IMR-90 (cell line): ENCODE measurements around the gene CD151. TPM values are rescaled to one million over a fixed set of nuclear protein-coding genes. Genes with fewer than 3 reads are reported as not detected.

Experiments used
- ATAC-seq: fragments of 200-7000 bp; cut with Tn5 transposase; 2 replicates; pipeline ENCODE4 v1.9.1; 2020; ENCODE audit warnings: low read depth, mild to moderate bottlenecking, moderate library complexity
- BruUV-seq: library from RNA; stranded (reverse); fragments of 400-500 nt; replicated peaks from 2 replicates; lab custom pipeline; 2021; lab: Mats Ljungman, UMichigan
- CTCF ChIA-PET: fragments of 300-600 bp; formaldehyde crosslinking; extraction: SDS; loops from one replicate; lab custom pipeline; 2021; ENCODE audit warnings: antibody characterized with exemption; lab: Yijun Ruan, JAX
- POLR2A ChIA-PET: fragments of 300-600 bp; sonication (Branson Sonifier 250); formaldehyde crosslinking; loops from one replicate; lab custom pipeline; 2022; ENCODE audit warnings: antibody characterized with exemption; ENCODE audit not compliant: unreplicated experiment; lab: Charles Lee
- DNase-seq: peaks from one replicate; pipeline ENCODE4 v3.0.0; 2013
- H2AFZ ChIP-seq: replicated peaks from 2 replicates; pipeline ENCODE3; 2013; ENCODE audit warnings: low read length, mild to moderate bottlenecking; ENCODE audit not compliant: poor library complexity
- H2AK5ac ChIP-seq: 2 replicates; pipeline ENCODE4 v1.6.1; 2013; ENCODE audit warnings: low read depth, low read length, inconsistent platforms
- H2AK9ac ChIP-seq: replicated peaks from 2 replicates; pipeline ENCODE3; 2013; ENCODE audit warnings: mild to moderate bottlenecking, low read depth, low read length, moderate library complexity; ENCODE audit not compliant: poor library complexity
- H2BK120ac ChIP-seq: 2 replicates; pipeline ENCODE4 v1.6.1; 2013; ENCODE audit warnings: low read depth, low read length, inconsistent platforms
- H2BK15ac ChIP-seq: 3 replicates; pipeline ENCODE4 v1.6.1; 2013; ENCODE audit warnings: low read depth, low read length, inconsistent platforms
- H2BK20ac ChIP-seq: 2 replicates; pipeline ENCODE4 v1.6.1; 2013; ENCODE audit warnings: low read depth, mild to moderate bottlenecking, inconsistent platforms, low read length, moderate library complexity
- H2BK5ac ChIP-seq: 2 replicates; pipeline ENCODE4 v1.6.1; 2013; ENCODE audit warnings: mild to moderate bottlenecking, low read depth, low read length, inconsistent platforms; ENCODE audit not compliant: poor library complexity, severe bottlenecking
- H3K14ac ChIP-seq: replicated peaks from 2 replicates; pipeline ENCODE4 v1.6.1; 2013; ENCODE audit warnings: low read depth, low read length, inconsistent platforms
- H3K18ac ChIP-seq: 2 replicates; pipeline ENCODE4 v1.6.1; 2013; ENCODE audit warnings: low read depth, low read length, control low read depth
- H3K23ac ChIP-seq: 2 replicates; pipeline ENCODE4 v1.6.1; 2013; ENCODE audit warnings: low read depth, low read length, inconsistent platforms
- H3K27ac ChIP-seq: 2 replicates; pipeline ENCODE4 v1.5.1; 2013; ENCODE audit warnings: mild to moderate bottlenecking, control low read depth, low read length; ENCODE audit not compliant: insufficient read depth
- H3K27me3 ChIP-seq: 2 replicates; pipeline ENCODE4 v1.6.1; 2013; ENCODE audit warnings: low read length; ENCODE audit not compliant: control insufficient read depth, insufficient read depth
- H3K36me3 ChIP-seq: 2 replicates; pipeline ENCODE4 v1.6.1; 2013; ENCODE audit warnings: low read length, mixed read lengths; ENCODE audit not compliant: control insufficient read depth, insufficient read depth
- H3K4ac ChIP-seq: 2 replicates; pipeline ENCODE4 v1.6.1; 2013; ENCODE audit warnings: low read depth, low read length, inconsistent platforms
- H3K4me1 ChIP-seq: 2 replicates; pipeline ENCODE4 v1.6.1; 2013; ENCODE audit warnings: low read length, mixed read lengths; ENCODE audit not compliant: control insufficient read depth, insufficient read depth
- H3K4me2 ChIP-seq: 2 replicates; pipeline ENCODE4 v1.6.1; 2013; ENCODE audit warnings: low read depth, mild to moderate bottlenecking, control low read depth, low read length, moderate library complexity
- H3K4me3 ChIP-seq: 2 replicates; pipeline ENCODE4 v1.5.1; 2013; ENCODE audit warnings: low read depth, mild to moderate bottlenecking, control low read depth, low read length, moderate library complexity; ENCODE audit not compliant: insufficient read depth
- H3K56ac ChIP-seq: 2 replicates; pipeline ENCODE4 v1.6.1; 2013; ENCODE audit warnings: low read length, inconsistent platforms; ENCODE audit not compliant: insufficient read depth; ENCODE audit errors: extremely low read depth
- H3K79me1 ChIP-seq, 2 experiments: 2 replicates each; pipeline ENCODE4 v1.6.1; 2013; ENCODE audit warnings: low read length in 2 of 2, inconsistent platforms in 1 of 2, low read depth in 1 of 2
- H3K9ac ChIP-seq: 2 replicates; pipeline ENCODE4 v1.6.1; 2013; ENCODE audit warnings: low read depth, low read length, control low read depth
- H3K9me1 ChIP-seq: 2 replicates; pipeline ENCODE4 v1.6.1; 2013; ENCODE audit warnings: low read length, inconsistent platforms; ENCODE audit not compliant: insufficient read depth
- H3K9me3 ChIP-seq: 2 replicates; pipeline ENCODE4 v1.6.1; 2013; ENCODE audit warnings: low read length; ENCODE audit not compliant: control insufficient read depth, insufficient read depth
- H4K20me1 ChIP-seq: 2 replicates; pipeline ENCODE4 v1.6.1; 2013; ENCODE audit warnings: low read length, inconsistent platforms; ENCODE audit not compliant: insufficient read depth
- H4K5ac ChIP-seq: 2 replicates; pipeline ENCODE4 v1.6.1; 2013; ENCODE audit warnings: mild to moderate bottlenecking, low read depth, low read length, control low read depth
- H4K8ac ChIP-seq, 2 experiments: 2 replicates each; pipeline ENCODE4 v1.6.1; 2013; ENCODE audit warnings: low read depth in 2 of 2, low read length in 2 of 2, control low read depth in 1 of 2, inconsistent platforms in 1 of 2
- H4K91ac ChIP-seq: 2 replicates; pipeline ENCODE4 v1.6.1; 2013; ENCODE audit warnings: low read depth, low read length, inconsistent platforms; ENCODE audit not compliant: insufficient read depth
- CEBPB ChIP-seq: IDR thresholded peaks from 2 replicates; pipeline ENCODE4 v1.6.1; 2012; ENCODE audit warnings: low read depth, low read length, improper control_type of control experiment
- POLR2A ChIP-seq: IDR thresholded peaks from 2 replicates; pipeline ENCODE4 v1.6.1; 2012; ENCODE audit warnings: mild to moderate bottlenecking, low read depth, low read length
- WGBS, 2 experiments: methylation state at CpG; one replicate each; pipeline versions ENCODE4 v1.1.5 to v1.1.7; 2013; ENCODE audit warnings: missing lambda C conversion rate in 2 of 2; ENCODE audit not compliant: insufficient read length in 1 of 2; ENCODE audit errors: extremely low coverage in 2 of 2; 5-methylcytosine and 5-hydroxymethylcytosine counted together
- dilution Hi-C: fragments of 300-500 bp; cut with HindIII; formaldehyde crosslinking; loops from one replicate; pipeline ENCODE4 v1.14.3; 2018; ENCODE audit warnings: low sequenced_read_pairs; ENCODE audit not compliant: unreplicated experiment
- in situ Hi-C: fragments of 300-500 bp; cut with MboI; formaldehyde crosslinking; loops from 3 replicates; pipeline ENCODE4 v1.14.3; 2019; ENCODE audit warnings: low sequenced_read_pairs, inconsistent platforms, mixed read lengths
- intact Hi-C: fragments of 100-400 bp; cut with micrococcal nuclease; formaldehyde crosslinking; loops from 2 replicates; pipeline ENCODE4 v1.10.0; 2022
- polyA plus RNA-seq, 3 experiments: library from polyadenylated mRNA; depleted of rRNA; stranded (reverse); fragments of >200 nt; gene quantifications; 2 replicates each; pipeline ENCODE4 v1.2.3, GENCODE V29; 2012; ENCODE audit warnings: low replicate concordance in 1 of 3
- total RNA-seq: library from RNA; depleted of rRNA; stranded (reverse); fragments of >200 nt; gene quantifications from 2 replicates; pipeline ENCODE4 v1.2.3, GENCODE V29; 2012

The CD151 gene
- total and polyA plus RNA-seq, 2 of the 4 experiments (the other 2 are of a cell fraction), result 1,150 to 1,267 TPM

- CTCF ChIA-PET, result no interaction called here
Observed at GRCh38 chr11:802693-803466, 29.9 kb upstream of the CD151 start.

More at GRCh38 chr11:802693-803466, 29.9 kb upstream of the CD151 start:
- no peak for TF ChIP-seq CEBPB
- TF ChIP-seq POLR2A, result no peak
- Histone ChIP-seq H3K4me1 (peaks cover 18% of the 10 kb centered on the region), H3K79me1 (peaks cover 2 to 33% of the 10 kb centered on the region in 2 experiments; a peak in 3 of 4 replicates), H4K20me1 (peaks cover under 1% of the 10 kb centered on the region; the same call in 1 of the 2 replicates), H4K91ac (no peak overlapping the region), H3K4me3 (no peak overlapping the region), H3K4me2 (peak overlapping the region; percentile 99; the same call in 1 of the 2 replicates), H4K5ac (no peak overlapping the region), H4K8ac (no peak overlapping the region), H3K9me1 (no peaks in the 10 kb centered on the region), H3K9me3 (no peaks in the 10 kb centered on the region), H2BK20ac (no peak overlapping the region), H3K9ac (no peak overlapping the region), H3K14ac (no peak overlapping the region), H2AFZ (peak overlapping the region; percentile 63), H2BK5ac (no peak overlapping the region), H3K36me3 (peaks cover 26% of the 10 kb centered on the region), H3K18ac (no peak overlapping the region), H3K56ac (no peak overlapping the region), H2AK9ac (peak overlapping the region; percentile 82), H3K27ac (no peak overlapping the region), H3K4ac (no peak overlapping the region), H3K23ac (no peak overlapping the region), H2AK5ac (no peak overlapping the region), H2BK15ac (no peak overlapping the region), H2BK120ac (no peak overlapping the region), H3K27me3 (no peaks in the 10 kb centered on the region)
- intact Hi-C loops, result no loop called here
- POLR2A ChIA-PET, result interaction anchor here (0.6 kb wide), 1 partner anchor 39 kb away, joined by 3 read pairs; no protein-coding TSS in a partner anchor
- 94% methylated on average over 23 of the region's 28 CpGs; no CpG with 5 or more reads in 1 of the 2 experiments for whole genome bisulfite sequencing, 2 experiments
- in situ Hi-C loops, result no loop called here
- no TSS peak for BruUV-seq
- DNase-seq (no peak), ATAC-seq (no peak)
- dilution Hi-C loops, result no loop called here
